Liver (tissue), 9 donors: ENCODE measurements around the gene DUSP23. TPM values are rescaled to one million over a fixed set of nuclear protein-coding genes. Genes with fewer than 3 reads are reported as not detected.

Source experiments
- DNase-seq: peaks from one replicate; pipeline ENCODE4 v3.0.0-alpha.2; 2017; ENCODE audit warnings: low spot score
- H3K27ac ChIP-seq, 2 donors: one replicate each; pipeline ENCODE4 v1.7.0; 2013; ENCODE audit warnings: inconsistent platforms in 2 of 2, low read length in 2 of 2, control low read depth in 1 of 2, low read depth in 1 of 2, mild to moderate bottlenecking in 1 of 2
- H3K27me3 ChIP-seq, 4 donors: one replicate each; pipeline versions ENCODE4 v1.6.1 to v1.7.0; 2013; ENCODE audit warnings: low read length in 3 of 4, inconsistent platforms in 1 of 4, mild to moderate bottlenecking in 1 of 4, moderate library complexity in 1 of 4; ENCODE audit not compliant: control insufficient read depth in 4 of 4, insufficient read depth in 4 of 4
- H3K36me3 ChIP-seq, 4 donors: one replicate each; pipeline versions ENCODE4 v1.6.1 to v1.7.0; 2013; ENCODE audit warnings: low read length in 3 of 4, mild to moderate bottlenecking in 3 of 4, low read depth in 1 of 4, moderate library complexity in 1 of 4; ENCODE audit not compliant: control insufficient read depth in 4 of 4, insufficient read depth in 3 of 4
- H3K4me1 ChIP-seq, 4 donors: one replicate each; pipeline versions ENCODE4 v1.6.1 to v1.7.0; 2013; ENCODE audit warnings: low read length in 3 of 4, mild to moderate bottlenecking in 3 of 4, moderate library complexity in 1 of 4; ENCODE audit not compliant: control insufficient read depth in 4 of 4, insufficient read depth in 4 of 4
- H3K4me3 ChIP-seq, 3 donors: one replicate each; pipeline versions ENCODE4 v1.6.1 to v1.7.0; 2013; ENCODE audit warnings: low read length in 3 of 3, control low read depth in 1 of 3, low read depth in 1 of 3, mild to moderate bottlenecking in 1 of 3
- H3K9ac ChIP-seq, 2 donors: one replicate each; pipeline ENCODE4 v1.7.0; 2013; ENCODE audit warnings: low read length in 2 of 2, mild to moderate bottlenecking in 2 of 2, moderate library complexity in 2 of 2, control low read depth in 1 of 2, low read depth in 1 of 2
- H3K9me3 ChIP-seq, 4 donors: one replicate each; pipeline versions ENCODE4 v1.6.1 to v1.7.0; 2013; ENCODE audit warnings: low read length in 3 of 4; ENCODE audit not compliant: control insufficient read depth in 4 of 4
- EGR1 ChIP-seq, 2 donors: IDR thresholded peaks; 2 replicates each; pipeline ENCODE4 v1.6.1; 2016 to 2018; ENCODE audit warnings: antibody characterized with exemption in 2 of 2, low read depth in 2 of 2
- FOXA1 ChIP-seq: IDR thresholded peaks from 2 replicates; pipeline ENCODE4 v1.6.1; 2016; ENCODE audit warnings: antibody characterized with exemption
- GABPA ChIP-seq, 2 donors: IDR thresholded peaks in 1 of 2; conservative IDR thresholded peaks in 1 of 2; 2 replicates each; pipeline ENCODE4 v1.6.1; 2016; ENCODE audit warnings: antibody characterized with exemption in 2 of 2, mild to moderate bottlenecking in 1 of 2, moderate library complexity in 1 of 2
- HNF4A ChIP-seq, 2 donors: conservative IDR thresholded peaks; 2 replicates each; pipeline ENCODE4 v1.6.1; 2016; ENCODE audit warnings: antibody characterized with exemption in 2 of 2, mild to moderate bottlenecking in 2 of 2
- HNF4G ChIP-seq: IDR thresholded peaks from 2 replicates; pipeline ENCODE4 v1.6.1; 2016; ENCODE audit warnings: antibody characterized with exemption
- JUND ChIP-seq, 2 donors: IDR thresholded peaks; 2 replicates each; pipeline ENCODE4 v1.6.1; 2016; ENCODE audit warnings: antibody characterized with exemption in 2 of 2
- NR2F2 ChIP-seq: IDR thresholded peaks from 2 replicates; pipeline ENCODE4 v1.6.1; 2016; ENCODE audit warnings: antibody characterized with exemption
- RAD21 ChIP-seq, 2 donors: IDR thresholded peaks; 2 replicates each; pipeline ENCODE4 v1.6.1; 2016; ENCODE audit warnings: antibody characterized with exemption in 2 of 2, mild to moderate bottlenecking in 2 of 2
- RXRA ChIP-seq, 2 donors: IDR thresholded peaks; 2 replicates each; pipeline ENCODE4 v1.6.1; 2017 to 2018; ENCODE audit warnings: antibody characterized with exemption in 2 of 2, mild to moderate bottlenecking in 1 of 2
- SP1 ChIP-seq: IDR thresholded peaks from 2 replicates; pipeline ENCODE4 v1.6.1; 2018; ENCODE audit warnings: antibody characterized with exemption, mild to moderate bottlenecking
- YY1 ChIP-seq: IDR thresholded peaks from 2 replicates; pipeline ENCODE4 v1.6.1; 2016; ENCODE audit warnings: antibody characterized with exemption, mild to moderate bottlenecking
- WGBS: extraction: QIAGEN DNeasy Blood & Tissue Kit; methylation state at CpG from one replicate; pipeline ENCODE4 v1.1.7; 2013; 5-methylcytosine and 5-hydroxymethylcytosine counted together
- polyA plus RNA-seq, 2 donors: library from polyadenylated mRNA; stranded (reverse) in 1 of 2; unstranded in 1 of 2; fragments of 200-250 nt in 1 of 2; fragments of >200 nt in 1 of 2; fragmentation: Nextera tagmentation in 1 of 2; extraction: Ambion mirVana in 1 of 2; gene quantifications; one replicate each; pipeline versions ENCODE4 v1.2.1 to v1.2.3, GENCODE V29; 2013 to 2015
- total RNA-seq, 2 donors: library from RNA; depleted of rRNA; stranded (reverse); fragments of >200 nt; gene quantifications; one replicate each; pipeline ENCODE4 v1.2.3, GENCODE V29; 2014
- TF ChIP-seq, protein P1 (sequence below): IDR thresholded peaks from 2 replicates; pipeline ENCODE4 v1.6.1; 2016; ENCODE audit warnings: antibody characterized with exemption
- TF ChIP-seq, protein P2 (sequence below): IDR thresholded peaks from 2 replicates; pipeline ENCODE4 v1.6.1; 2016; ENCODE audit warnings: antibody characterized with exemption, mild to moderate bottlenecking
- TF ChIP-seq, protein P3 (sequence below): fragments of 150-350 bp; IDR thresholded peaks from 2 replicates; pipeline ENCODE4 v1.5.1; 2017; ENCODE audit warnings: improper control_type of control experiment, low read depth, low read length; ENCODE audit not compliant: missing input control
- TF ChIP-seq, protein P4 (sequence below): IDR thresholded peaks from 2 replicates; pipeline ENCODE4 v1.6.1; 2016; ENCODE audit warnings: antibody characterized with exemption
- TF ChIP-seq, protein P5 (sequence below): IDR thresholded peaks from 2 replicates; pipeline ENCODE4 v1.6.1; 2016; ENCODE audit warnings: antibody characterized with exemption
- donor health status: healthy.
- donor health status: healthy.
- donor health status: healthy.
- donor health status: healthy.
- donor health status: healthy.

DUSP23 gene
- total and polyA plus RNA-seq, 4 donors, result 26.6 to 192 (median 113) TPM

DNA sequence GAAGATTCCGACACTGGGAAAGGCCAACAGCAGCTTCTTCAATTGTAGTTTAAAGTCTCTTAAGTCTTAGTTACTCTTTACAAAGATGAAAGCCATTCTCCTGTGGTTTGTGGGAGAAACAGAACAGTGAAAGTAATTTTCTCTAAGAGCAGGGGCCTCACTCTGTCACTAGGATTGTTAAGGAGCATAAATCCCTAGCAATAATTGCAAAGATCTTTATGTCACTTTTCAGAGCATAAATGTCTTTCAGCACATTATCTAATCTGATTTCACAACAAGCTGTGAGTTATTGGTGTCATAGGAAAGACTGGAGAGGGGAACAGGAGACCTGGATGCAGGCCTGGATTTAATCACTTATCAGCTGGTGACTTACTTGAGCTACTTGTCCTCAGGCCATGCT lies 32.4 kb upstream of the DUSP23 start:
- Histone ChIP-seq H3K4me3 (no peak overlapping the region), H3K9ac (no peak overlapping the region), H3K4me1 (peaks cover 4 to 21% (median 17%) of the 10 kb centered on the region in 4 donors), H3K9me3 (no peaks in the 10 kb centered on the region), H3K27ac (no peak overlapping the region), H3K27me3 (no peaks in the 10 kb centered on the region), H3K36me3 (no peaks in the 10 kb centered on the region)
- DNase-seq, result no peak
- TF ChIP-seq, protein P1, sequence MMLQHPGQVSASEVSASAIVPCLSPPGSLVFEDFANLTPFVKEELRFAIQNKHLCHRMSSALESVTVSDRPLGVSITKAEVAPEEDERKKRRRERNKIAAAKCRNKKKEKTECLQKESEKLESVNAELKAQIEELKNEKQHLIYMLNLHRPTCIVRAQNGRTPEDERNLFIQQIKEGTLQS, result no peak
- no peak for TF ChIP-seq YY1
- TF ChIP-seq EGR1 (IDR thresholded peaks at IDR 0.05; ENCODE audit: low read depth in 2 of 2), result no peak
- no peak for TF ChIP-seq FOXA1
- WGBS, result 95% methylated on average over 1 of the region's 1 CpG

DNA sequence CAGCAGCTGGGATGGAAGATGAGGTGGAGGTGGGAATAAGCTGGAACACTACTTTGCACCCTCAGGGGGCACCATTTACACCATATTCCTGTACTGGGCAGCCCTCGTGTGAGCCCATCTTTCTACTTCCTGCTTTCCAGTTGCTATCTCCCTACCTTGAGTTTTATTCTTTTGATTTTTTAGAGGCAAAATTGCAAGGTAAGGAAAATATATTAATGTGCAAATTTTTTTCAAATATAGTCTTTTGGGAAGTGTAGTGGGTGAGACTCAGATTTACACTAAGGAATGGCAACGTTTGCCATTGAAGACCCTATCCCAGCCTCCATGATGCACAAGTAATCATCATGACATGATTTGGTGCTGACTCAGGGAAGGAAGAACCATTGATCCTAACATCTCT lies 31.1 kb upstream of the DUSP23 start:
- DNase-seq, result no peak
- H3K27ac ChIP-seq, result no peak overlapping the region
- H3K4me3 ChIP-seq, result no peak overlapping the region
- TF ChIP-seq HNF4G (no peak), SP1 (no peak), YY1 (no peak), NR2F2 (no peak), RXRA (IDR thresholded peaks at IDR 0.05) (no peak), EGR1 (IDR thresholded peaks at IDR 0.05; ENCODE audit: low read depth in 2 of 2) (no peak), RAD21 (IDR thresholded peaks at IDR 0.05) (no peak), GABPA (IDR thresholded peaks at IDR 0.05 in 1 of 2, conservative IDR thresholded peaks at IDR 0.05 in 1 of 2) (no peak), HNF4A (conservative IDR thresholded peaks at IDR 0.05) (no peak), JUND (IDR thresholded peaks at IDR 0.05) (no peak)
- TF ChIP-seq, protein P2, sequence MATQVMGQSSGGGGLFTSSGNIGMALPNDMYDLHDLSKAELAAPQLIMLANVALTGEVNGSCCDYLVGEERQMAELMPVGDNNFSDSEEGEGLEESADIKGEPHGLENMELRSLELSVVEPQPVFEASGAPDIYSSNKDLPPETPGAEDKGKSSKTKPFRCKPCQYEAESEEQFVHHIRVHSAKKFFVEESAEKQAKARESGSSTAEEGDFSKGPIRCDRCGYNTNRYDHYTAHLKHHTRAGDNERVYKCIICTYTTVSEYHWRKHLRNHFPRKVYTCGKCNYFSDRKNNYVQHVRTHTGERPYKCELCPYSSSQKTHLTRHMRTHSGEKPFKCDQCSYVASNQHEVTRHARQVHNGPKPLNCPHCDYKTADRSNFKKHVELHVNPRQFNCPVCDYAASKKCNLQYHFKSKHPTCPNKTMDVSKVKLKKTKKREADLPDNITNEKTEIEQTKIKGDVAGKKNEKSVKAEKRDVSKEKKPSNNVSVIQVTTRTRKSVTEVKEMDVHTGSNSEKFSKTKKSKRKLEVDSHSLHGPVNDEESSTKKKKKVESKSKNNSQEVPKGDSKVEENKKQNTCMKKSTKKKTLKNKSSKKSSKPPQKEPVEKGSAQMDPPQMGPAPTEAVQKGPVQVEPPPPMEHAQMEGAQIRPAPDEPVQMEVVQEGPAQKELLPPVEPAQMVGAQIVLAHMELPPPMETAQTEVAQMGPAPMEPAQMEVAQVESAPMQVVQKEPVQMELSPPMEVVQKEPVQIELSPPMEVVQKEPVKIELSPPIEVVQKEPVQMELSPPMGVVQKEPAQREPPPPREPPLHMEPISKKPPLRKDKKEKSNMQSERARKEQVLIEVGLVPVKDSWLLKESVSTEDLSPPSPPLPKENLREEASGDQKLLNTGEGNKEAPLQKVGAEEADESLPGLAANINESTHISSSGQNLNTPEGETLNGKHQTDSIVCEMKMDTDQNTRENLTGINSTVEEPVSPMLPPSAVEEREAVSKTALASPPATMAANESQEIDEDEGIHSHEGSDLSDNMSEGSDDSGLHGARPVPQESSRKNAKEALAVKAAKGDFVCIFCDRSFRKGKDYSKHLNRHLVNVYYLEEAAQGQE, result no peak
- TF ChIP-seq, protein P3, sequence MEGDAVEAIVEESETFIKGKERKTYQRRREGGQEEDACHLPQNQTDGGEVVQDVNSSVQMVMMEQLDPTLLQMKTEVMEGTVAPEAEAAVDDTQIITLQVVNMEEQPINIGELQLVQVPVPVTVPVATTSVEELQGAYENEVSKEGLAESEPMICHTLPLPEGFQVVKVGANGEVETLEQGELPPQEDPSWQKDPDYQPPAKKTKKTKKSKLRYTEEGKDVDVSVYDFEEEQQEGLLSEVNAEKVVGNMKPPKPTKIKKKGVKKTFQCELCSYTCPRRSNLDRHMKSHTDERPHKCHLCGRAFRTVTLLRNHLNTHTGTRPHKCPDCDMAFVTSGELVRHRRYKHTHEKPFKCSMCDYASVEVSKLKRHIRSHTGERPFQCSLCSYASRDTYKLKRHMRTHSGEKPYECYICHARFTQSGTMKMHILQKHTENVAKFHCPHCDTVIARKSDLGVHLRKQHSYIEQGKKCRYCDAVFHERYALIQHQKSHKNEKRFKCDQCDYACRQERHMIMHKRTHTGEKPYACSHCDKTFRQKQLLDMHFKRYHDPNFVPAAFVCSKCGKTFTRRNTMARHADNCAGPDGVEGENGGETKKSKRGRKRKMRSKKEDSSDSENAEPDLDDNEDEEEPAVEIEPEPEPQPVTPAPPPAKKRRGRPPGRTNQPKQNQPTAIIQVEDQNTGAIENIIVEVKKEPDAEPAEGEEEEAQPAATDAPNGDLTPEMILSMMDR, result no peak
- TF ChIP-seq, protein P4, sequence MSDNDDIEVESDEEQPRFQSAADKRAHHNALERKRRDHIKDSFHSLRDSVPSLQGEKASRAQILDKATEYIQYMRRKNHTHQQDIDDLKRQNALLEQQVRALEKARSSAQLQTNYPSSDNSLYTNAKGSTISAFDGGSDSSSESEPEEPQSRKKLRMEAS, result no peak
- TF ChIP-seq, protein P1, result no peak
- TF ChIP-seq, protein P5, sequence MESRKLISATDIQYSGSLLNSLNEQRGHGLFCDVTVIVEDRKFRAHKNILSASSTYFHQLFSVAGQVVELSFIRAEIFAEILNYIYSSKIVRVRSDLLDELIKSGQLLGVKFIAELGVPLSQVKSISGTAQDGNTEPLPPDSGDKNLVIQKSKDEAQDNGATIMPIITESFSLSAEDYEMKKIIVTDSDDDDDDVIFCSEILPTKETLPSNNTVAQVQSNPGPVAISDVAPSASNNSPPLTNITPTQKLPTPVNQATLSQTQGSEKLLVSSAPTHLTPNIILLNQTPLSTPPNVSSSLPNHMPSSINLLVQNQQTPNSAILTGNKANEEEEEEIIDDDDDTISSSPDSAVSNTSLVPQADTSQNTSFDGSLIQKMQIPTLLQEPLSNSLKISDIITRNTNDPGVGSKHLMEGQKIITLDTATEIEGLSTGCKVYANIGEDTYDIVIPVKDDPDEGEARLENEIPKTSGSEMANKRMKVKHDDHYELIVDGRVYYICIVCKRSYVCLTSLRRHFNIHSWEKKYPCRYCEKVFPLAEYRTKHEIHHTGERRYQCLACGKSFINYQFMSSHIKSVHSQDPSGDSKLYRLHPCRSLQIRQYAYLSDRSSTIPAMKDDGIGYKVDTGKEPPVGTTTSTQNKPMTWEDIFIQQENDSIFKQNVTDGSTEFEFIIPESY, result no peak
- H3K27me3 ChIP-seq, result no peaks in the 10 kb centered on the region
- H3K9me3 ChIP-seq, result no peaks in the 10 kb centered on the region
- WGBS, result 80% methylated on average over 2 of the region's 2 CpGs
- no peaks in the 10 kb centered on the region for H3K36me3 ChIP-seq
- peaks cover 4 to 31% (median 24%) of the 10 kb centered on the region in 4 donors for H3K4me1 ChIP-seq
- no peak overlapping the region for H3K9ac ChIP-seq
